ENCODE data around the gene TPCN2.

Gene TPCN2

GRCh38 chr11:69039501-69039900, 9.2 kb upstream of the TPCN2 start:
- DNase-seq, result no peak

GRCh38 chr11:69040051-69040450, 8.7 kb upstream of the TPCN2 start:
- DNase-seq, result no peak

GRCh38 chr11:69040581-69041260, 8.0 kb upstream of the TPCN2 start:
- DNase-seq, result no peak

- no peak for DNase-seq
Observed at GRCh38 chr11:69041516-69041915, 7.2 kb upstream of the TPCN2 start.

GRCh38 chr11:69044111-69045013, 4.4 kb upstream of the TPCN2 start:
- peak; percentile 52 to 65 for DNase-seq

GRCh38 chr11:69048031-69048693, 570 bp upstream of the TPCN2 start:
- no peak for DNase-seq

GRCh38 chr11:69049490-69049867, 747 bp downstream of the TPCN2 start:
- peak; percentile 10 to 20 for DNase-seq

GRCh38 chr11:69050592-69051380, 2.1 kb downstream of the TPCN2 start:
- DNase-seq, result no peak

GRCh38 chr11:69051381-69052342, 2.9 kb downstream of the TPCN2 start:
- no peak for DNase-seq

- no peak for DNase-seq
Observed at GRCh38 chr11:69052343-69053168, 3.8 kb downstream of the TPCN2 start.

GRCh38 chr11:69053169-69053477, 4.4 kb downstream of the TPCN2 start:
- no peak for DNase-seq

- no peak for DNase-seq
Observed at GRCh38 chr11:69053546-69054396, 5.0 kb downstream of the TPCN2 start.

GRCh38 chr11:69054397-69055211, 5.9 kb downstream of the TPCN2 start:
- no peak for DNase-seq

- DNase-seq, result no peak
Observed at GRCh38 chr11:69055212-69055586, 6.5 kb downstream of the TPCN2 start.

- DNase-seq, result no peak
Observed at GRCh38 chr11:69055598-69056516, 7.1 kb downstream of the TPCN2 start.

GRCh38 chr11:69057236-69057635, 8.5 kb downstream of the TPCN2 start:
- DNase-seq, result no peak

GRCh38 chr11:69057801-69058200, 9.1 kb downstream of the TPCN2 start:
- no peak for DNase-seq
